Endodermal cell (in vitro differentiated cells): ENCODE measurements around the gene IL12RB2. TPM values are rescaled to one million over a fixed set of nuclear protein-coding genes. Genes with fewer than 3 reads are reported as not detected.

Experiments used
- DNase-seq: peaks from one replicate; pipeline ENCODE4 v3.0.0-alpha.2; 2017
- H3K27ac ChIP-seq: 2 replicates; pipeline ENCODE4 v1.5.1; 2013; ENCODE audit warnings: mild to moderate bottlenecking, low read depth, low read length, moderate library complexity
- H3K27me3 ChIP-seq: 2 replicates; pipeline ENCODE4 v1.6.1; 2013; ENCODE audit warnings: mild to moderate bottlenecking, low read length, moderate library complexity; ENCODE audit not compliant: insufficient read depth, control insufficient read depth, poor library complexity, severe bottlenecking
- H3K36me3 ChIP-seq: 2 replicates; pipeline ENCODE4 v1.7.0; 2013; ENCODE audit warnings: mild to moderate bottlenecking, low read length, moderate library complexity; ENCODE audit not compliant: control insufficient read depth, insufficient read depth
- H3K4me1 ChIP-seq: one replicate; pipeline ENCODE4 v1.7.0; 2013; ENCODE audit warnings: low read length; ENCODE audit not compliant: control insufficient read depth, insufficient read depth
- H3K4me3 ChIP-seq: 2 replicates; pipeline ENCODE4 v1.5.1; 2013; ENCODE audit warnings: mild to moderate bottlenecking, low read length, moderate library complexity
- H3K9ac ChIP-seq: 2 replicates; pipeline ENCODE4 v1.6.1; 2013; ENCODE audit warnings: mild to moderate bottlenecking, low read length, moderate library complexity; ENCODE audit not compliant: poor library complexity, severe bottlenecking; ENCODE audit errors: extremely low read depth
- H3K9me3 ChIP-seq: 2 replicates; pipeline ENCODE4 v1.6.1; 2013; ENCODE audit warnings: mild to moderate bottlenecking, low read length, moderate library complexity; ENCODE audit not compliant: control insufficient read depth
- H3K27ac Mint-ChIP-seq: 2 replicates; pipeline ENCODE4 v1.8.0; 2020; ENCODE audit warnings: mixed read lengths
- H3K27me3 Mint-ChIP-seq: 2 replicates; pipeline ENCODE4 v1.8.0; 2021; ENCODE audit warnings: mild to moderate bottlenecking, mixed read lengths; ENCODE audit not compliant: insufficient read depth
- H3K36me3 Mint-ChIP-seq: 2 replicates; pipeline ENCODE4 v1.8.0; 2020; ENCODE audit warnings: low read depth, mixed read lengths
- H3K4me1 Mint-ChIP-seq: 2 replicates; pipeline ENCODE4 v1.8.0; 2020; ENCODE audit warnings: mixed read lengths
- H3K4me3 Mint-ChIP-seq: 2 replicates; pipeline ENCODE4 v1.8.0; 2020; ENCODE audit warnings: mild to moderate bottlenecking, moderate library complexity, mixed read lengths
- H3K9me3 Mint-ChIP-seq: 2 replicates; pipeline ENCODE4 v1.8.0; 2020; ENCODE audit warnings: mild to moderate bottlenecking, mixed read lengths
- WGBS, 2 experiments: methylation state at CpG; one replicate each; pipeline versions ENCODE4 v1.1.5 to v1.1.7; 2013; ENCODE audit warnings: missing lambda C conversion rate in 2 of 2, mixed read lengths in 1 of 2; ENCODE audit not compliant: insufficient coverage in 1 of 2, insufficient read length in 1 of 2; 5-methylcytosine and 5-hydroxymethylcytosine counted together
- total RNA-seq, 2 donors: library from RNA; stranded (reverse); fragmentation: NEBNext Ultra II Directional in 1 of 2; extraction: Animal tissue kit (Norgen Biotek cat#: 25700) in 1 of 2; gene quantifications; 2 replicates in 1 of 2; 3 replicates in 1 of 2; pipeline ENCODE4 v1.2.1, GENCODE V29; 2021
- TF ChIP-seq, protein P1 (sequence below): fragments of 200-600 bp; sonication (generic); conservative IDR thresholded peaks from 2 replicates; pipeline ENCODE4 v1.5.0; 2021; ENCODE audit warnings: antibody characterized with exemption, mild to moderate bottlenecking

The IL12RB2 gene
- total RNA-seq, 2 donors from 2014 or later: 0.29 TPM; not detected in 1

GRCh38 chr1:67372136-67372535 lies 64.5 kb downstream of the IL12RB2 start:
- WGBS, 2 experiments: 89 to 92% methylated on average over 2 to 3 of the region's 3 CpGs
- Histone ChIP-seq H3K27ac (no peak overlapping the region), H3K4me1 (no peaks in the 10 kb centered on the region), H3K36me3 (no peaks in the 10 kb centered on the region), H3K27me3 (no peaks in the 10 kb centered on the region), H3K4me3 (no peak overlapping the region), H3K9me3 (no peaks in the 10 kb centered on the region), H3K9ac (no peak overlapping the region)
- H3K27ac Mint-ChIP-seq: no peak overlapping the region
- H3K36me3 Mint-ChIP-seq: no peaks in the 10 kb centered on the region
- TF ChIP-seq, protein P1, sequence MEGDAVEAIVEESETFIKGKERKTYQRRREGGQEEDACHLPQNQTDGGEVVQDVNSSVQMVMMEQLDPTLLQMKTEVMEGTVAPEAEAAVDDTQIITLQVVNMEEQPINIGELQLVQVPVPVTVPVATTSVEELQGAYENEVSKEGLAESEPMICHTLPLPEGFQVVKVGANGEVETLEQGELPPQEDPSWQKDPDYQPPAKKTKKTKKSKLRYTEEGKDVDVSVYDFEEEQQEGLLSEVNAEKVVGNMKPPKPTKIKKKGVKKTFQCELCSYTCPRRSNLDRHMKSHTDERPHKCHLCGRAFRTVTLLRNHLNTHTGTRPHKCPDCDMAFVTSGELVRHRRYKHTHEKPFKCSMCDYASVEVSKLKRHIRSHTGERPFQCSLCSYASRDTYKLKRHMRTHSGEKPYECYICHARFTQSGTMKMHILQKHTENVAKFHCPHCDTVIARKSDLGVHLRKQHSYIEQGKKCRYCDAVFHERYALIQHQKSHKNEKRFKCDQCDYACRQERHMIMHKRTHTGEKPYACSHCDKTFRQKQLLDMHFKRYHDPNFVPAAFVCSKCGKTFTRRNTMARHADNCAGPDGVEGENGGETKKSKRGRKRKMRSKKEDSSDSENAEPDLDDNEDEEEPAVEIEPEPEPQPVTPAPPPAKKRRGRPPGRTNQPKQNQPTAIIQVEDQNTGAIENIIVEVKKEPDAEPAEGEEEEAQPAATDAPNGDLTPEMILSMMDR: no peak
- no peaks in the 10 kb centered on the region for H3K9me3 Mint-ChIP-seq
- no peak overlapping the region for H3K4me3 Mint-ChIP-seq
- peaks cover 4% of the 10 kb centered on the region for H3K4me1 Mint-ChIP-seq
- no peak for DNase-seq
- no peaks in the 10 kb centered on the region for H3K27me3 Mint-ChIP-seq

- no peak for DNase-seq
- Mint-ChIP-seq H3K27ac (no peak overlapping the region), H3K4me3 (no peak overlapping the region), H3K4me1 (peaks cover 4% of the 10 kb centered on the region), H3K36me3 (no peaks in the 10 kb centered on the region), H3K9me3 (no peaks in the 10 kb centered on the region), H3K27me3 (no peaks in the 10 kb centered on the region)
- no peak overlapping the region for H3K4me3 ChIP-seq
- H3K4me1 ChIP-seq: no peaks in the 10 kb centered on the region
- H3K36me3 ChIP-seq: no peaks in the 10 kb centered on the region
- no peak overlapping the region for H3K9ac ChIP-seq
- H3K27ac ChIP-seq: no peak overlapping the region
- no peaks in the 10 kb centered on the region for H3K9me3 ChIP-seq
- H3K27me3 ChIP-seq: no peaks in the 10 kb centered on the region
- TF ChIP-seq, protein P1: no peak
Measured at GRCh38 chr1:67372898-67373297, 65.2 kb downstream of the IL12RB2 start.

DNA sequence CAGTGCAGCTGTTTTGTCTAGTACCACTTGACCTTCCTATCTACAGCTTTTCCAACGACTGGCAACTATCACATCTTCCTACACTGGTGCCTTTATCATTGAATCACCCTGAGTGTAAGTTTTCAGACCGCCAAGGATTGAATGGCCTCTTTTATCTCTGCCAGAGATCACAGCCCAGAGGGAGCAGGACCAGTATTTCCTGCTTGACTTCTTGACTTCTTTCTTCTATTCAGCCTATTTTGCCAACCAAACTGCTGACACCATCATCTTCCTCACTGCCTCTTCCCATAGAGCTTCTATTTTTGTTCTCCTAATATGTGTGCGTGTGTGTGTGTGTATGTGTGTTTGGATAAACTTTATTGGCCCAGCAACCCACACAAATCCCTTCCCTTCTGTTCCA lies 68.7 kb downstream of the IL12RB2 start:
- no peak overlapping the region for H3K27ac ChIP-seq
- 89 to 92% methylated on average over 2 of the region's 3 CpGs for WGBS, 2 experiments
- H3K36me3 ChIP-seq: no peaks in the 10 kb centered on the region
- no peaks in the 10 kb centered on the region for H3K27me3 ChIP-seq
- TF ChIP-seq, protein P1: no peak
- H3K9ac ChIP-seq: no peak overlapping the region
- H3K27ac Mint-ChIP-seq: no peak overlapping the region
- H3K9me3 Mint-ChIP-seq: peaks cover 2% of the 10 kb centered on the region
- H3K4me3 Mint-ChIP-seq: no peak overlapping the region
- no peak for DNase-seq
- H3K27me3 Mint-ChIP-seq: no peaks in the 10 kb centered on the region
- no peak overlapping the region for H3K4me3 ChIP-seq
- peaks cover 4% of the 10 kb centered on the region for H3K4me1 Mint-ChIP-seq
- peaks cover 5% of the 10 kb centered on the region for H3K36me3 Mint-ChIP-seq
- no peaks in the 10 kb centered on the region for H3K9me3 ChIP-seq
- H3K4me1 ChIP-seq: no peaks in the 10 kb centered on the region
